Body of pancreas (tissue), 4 donors: Measurements from ENCODE around the gene SLC19A3. TPM values are rescaled to one million over a fixed set of nuclear protein-coding genes. Genes with fewer than 3 reads are reported as not detected.

ENCODE experiments used
- ATAC-seq: fragments of 150-250 bp; one replicate; pipeline ENCODE4 v1.9.1; 2016
- DNase-seq, 4 donors: peaks; one replicate each; pipeline ENCODE4 v3.0.0-alpha.2; 2019
- H3K27ac ChIP-seq, 4 donors: fragments of 200-600 bp; sonication (generic); 1 replicate in 3 of 4; 2 replicates in 1 of 4; pipeline versions ENCODE4 v1.5.1 to v1.6.1; 2016 to 2019; ENCODE audit warnings: mild to moderate bottlenecking in 1 of 4, mixed read lengths in 1 of 4, moderate library complexity in 1 of 4
- H3K27me3 ChIP-seq, 2 donors: fragments of 200-600 bp; sonication (generic); one replicate each; pipeline ENCODE4 v1.6.0; 2016; ENCODE audit warnings: mild to moderate bottlenecking in 1 of 2
- H3K36me3 ChIP-seq, 2 donors: fragments of 200-600 bp; sonication (generic); replicated peaks in 1 of 2; 2 replicates each; pipeline ENCODE4 v1.5.1; 2016; ENCODE audit warnings: low read depth in 2 of 2; ENCODE audit not compliant: insufficient read depth in 1 of 2
- H3K4me1 ChIP-seq: fragments of 200-600 bp; sonication (generic); one replicate; pipeline ENCODE4 v1.6.0; 2016
- H3K4me3 ChIP-seq, 2 donors: fragments of 200-600 bp; sonication (generic); 1 replicate in 1 of 2; 2 replicates in 1 of 2; pipeline ENCODE4 v1.5.1; 2016 to 2019
- H3K9me3 ChIP-seq, 3 donors: fragments of 200-600 bp; sonication (generic); 1 replicate in 2 of 3; 2 replicates in 1 of 3; pipeline ENCODE4 v1.5.1; 2016
- POLR2A ChIP-seq, 3 donors: fragments of 450-650 bp; IDR thresholded peaks; one replicate each; pipeline ENCODE4 v1.6.1; 2016; ENCODE audit warnings: antibody characterized with exemption in 3 of 3, mild to moderate bottlenecking in 2 of 3
- WGBS, 2 donors: methylation state at CpG; one replicate each; pipeline ENCODE4 v1.1.5; 2017; 5-methylcytosine and 5-hydroxymethylcytosine counted together
- intact Hi-C: fragments of 100-400 bp; cut with DNase I; formaldehyde crosslinking; loops from one replicate; pipeline ENCODE4 v1.15.1; 2023
- small RNA-seq: library from RNA; depleted of rRNA; stranded (forward); fragments of <200 nt; gene quantifications from one replicate; pipeline ENCODE3, GENCODE V24; 2016
- total RNA-seq, 2 donors: library from RNA; depleted of rRNA; stranded (reverse); fragments of >200 nt; gene quantifications; one replicate each; pipeline ENCODE4 v1.1.0, GENCODE V29; 2016
- TF ChIP-seq, protein P1 (sequence below), 7 experiments: fragments of 450-650 bp in 4 of 7; fragments of 200-600 bp in 3 of 7; sonication (generic) in 3 of 7; IDR thresholded peaks; one replicate each; pipeline ENCODE4 v1.5.1; 2016 to 2019; ENCODE audit warnings: antibody characterized with exemption in 7 of 7

Gene SLC19A3
- total RNA-seq, 2 donors from 2014 or later, result 11.7 to 23.4 TPM

DNA sequence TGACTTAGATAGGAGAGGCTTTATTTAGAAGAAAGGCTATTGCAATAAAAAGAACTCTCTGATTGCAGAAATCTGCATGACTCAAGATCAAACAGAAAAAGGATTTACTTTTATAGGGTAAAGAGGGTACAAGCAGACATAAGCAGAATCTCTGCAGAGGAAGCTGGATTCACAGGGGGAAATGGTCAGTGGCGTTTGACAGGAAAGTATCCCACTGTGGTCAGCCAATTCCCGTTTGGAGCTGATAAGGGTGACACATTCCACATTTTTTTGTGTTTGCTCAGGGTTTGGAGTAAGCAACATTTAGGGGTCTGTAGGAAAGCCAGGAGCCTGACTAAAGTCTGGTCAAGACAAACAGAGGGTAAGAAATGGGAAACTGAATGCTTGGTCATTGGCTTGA, 75.2 kb downstream of the SLC19A3 start:
- no peak overlapping the region for H3K27ac ChIP-seq
- H3K36me3 ChIP-seq, result no peaks in the 10 kb centered on the region
- intact Hi-C loops, result no loop called here
- H3K4me3 ChIP-seq, result no peak overlapping the region
- no peak for ATAC-seq
- no peak for TF ChIP-seq POLR2A (IDR thresholded peaks at IDR 0.05)
- TF ChIP-seq, protein P1, sequence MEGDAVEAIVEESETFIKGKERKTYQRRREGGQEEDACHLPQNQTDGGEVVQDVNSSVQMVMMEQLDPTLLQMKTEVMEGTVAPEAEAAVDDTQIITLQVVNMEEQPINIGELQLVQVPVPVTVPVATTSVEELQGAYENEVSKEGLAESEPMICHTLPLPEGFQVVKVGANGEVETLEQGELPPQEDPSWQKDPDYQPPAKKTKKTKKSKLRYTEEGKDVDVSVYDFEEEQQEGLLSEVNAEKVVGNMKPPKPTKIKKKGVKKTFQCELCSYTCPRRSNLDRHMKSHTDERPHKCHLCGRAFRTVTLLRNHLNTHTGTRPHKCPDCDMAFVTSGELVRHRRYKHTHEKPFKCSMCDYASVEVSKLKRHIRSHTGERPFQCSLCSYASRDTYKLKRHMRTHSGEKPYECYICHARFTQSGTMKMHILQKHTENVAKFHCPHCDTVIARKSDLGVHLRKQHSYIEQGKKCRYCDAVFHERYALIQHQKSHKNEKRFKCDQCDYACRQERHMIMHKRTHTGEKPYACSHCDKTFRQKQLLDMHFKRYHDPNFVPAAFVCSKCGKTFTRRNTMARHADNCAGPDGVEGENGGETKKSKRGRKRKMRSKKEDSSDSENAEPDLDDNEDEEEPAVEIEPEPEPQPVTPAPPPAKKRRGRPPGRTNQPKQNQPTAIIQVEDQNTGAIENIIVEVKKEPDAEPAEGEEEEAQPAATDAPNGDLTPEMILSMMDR (IDR thresholded peaks at IDR 0.05), result no peak
- no peaks in the 10 kb centered on the region for H3K4me1 ChIP-seq
- no peak for DNase-seq
- no peaks in the 10 kb centered on the region for H3K27me3 ChIP-seq
- no peaks in the 10 kb centered on the region for H3K9me3 ChIP-seq
- WGBS, 2 donors, result 32% methylated on average over 2 of the region's 2 CpGs

DNA sequence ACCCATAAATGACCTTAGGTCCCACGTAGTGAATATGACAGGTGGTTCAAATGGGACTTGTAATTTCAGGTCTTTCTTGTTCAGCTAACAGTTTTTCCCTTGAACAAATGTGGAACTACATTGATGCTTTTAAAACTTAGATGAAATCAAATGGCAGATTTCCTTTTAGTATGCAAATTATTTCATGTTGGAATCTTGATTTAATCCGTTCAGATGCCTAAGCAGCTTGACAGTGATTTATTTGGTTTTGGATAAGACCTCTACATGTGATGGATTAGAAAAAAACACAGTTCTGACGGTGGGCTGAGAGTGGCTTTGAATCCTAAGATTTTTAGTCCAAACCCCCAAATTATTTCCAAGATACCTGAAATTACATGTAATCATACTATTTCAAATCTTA, 83.6 kb downstream of the SLC19A3 start:
- Histone ChIP-seq H3K27me3 (no peaks in the 10 kb centered on the region), H3K4me3 (no peak overlapping the region), H3K9me3 (no peaks in the 10 kb centered on the region), H3K4me1 (no peaks in the 10 kb centered on the region), H3K27ac (no peak overlapping the region), H3K36me3 (no peaks in the 10 kb centered on the region)
- DNase-seq (no peak), ATAC-seq (no peak)
- intact Hi-C loops, result no loop called here
- TF ChIP-seq POLR2A (IDR thresholded peaks at IDR 0.05), result no peak
- TF ChIP-seq, protein P1 (IDR thresholded peaks at IDR 0.05), result no peak
- WGBS, 2 donors, result 38 to 54% methylated on average over 3 of the region's 3 CpGs

Small RNAs within 50 kb of the gene (small RNA-seq; reads per million reads assigned to genes)
- gene RNA5SP121, result not detected

Other genes with a start within 250 kb of the SLC19A3 start
- gene AGFG1, start 245.9 kb downstream of the SLC19A3 start, total RNA-seq, result 10 to 100 TPM; 10.2 to 16.1 TPM
- not detected for gene SCYGR2, start 119.1 kb downstream of the SLC19A3 start, total RNA-seq
- gene SCYGR3, start 103.2 kb downstream of the SLC19A3 start, total RNA-seq, result not detected
- not detected for gene SCYGR4, start 100.5 kb downstream of the SLC19A3 start, total RNA-seq
- not detected for gene SCYGR5, start 51.2 kb downstream of the SLC19A3 start, total RNA-seq
- gene SCYGR6, start 6.7 kb upstream of the SLC19A3 start, total RNA-seq, result not detected
- gene SCYGR7, start 10.3 kb upstream of the SLC19A3 start, total RNA-seq, result not detected
- not detected for gene SCYGR8, start 27.9 kb upstream of the SLC19A3 start, total RNA-seq
- gene CCL20, start 95.8 kb upstream of the SLC19A3 start, total RNA-seq, result 1 to 10 TPM in 1 of 2 donors, not detected in 1; 2.6 TPM
- gene DAW1, start 153.6 kb upstream of the SLC19A3 start, total RNA-seq, result not detected